Measurements from ENCODE around the gene SMARCA1.

- no peak for TF ChIP-seq CTCF (IDR thresholded peaks at IDR 0.05)
- no peak for TF ChIP-seq POLR2A (IDR thresholded peaks at IDR 0.05)
These were observed 70.8 kb downstream of the SMARCA1 start for GRCh38 chrX:129452523-129452922.

Measured in uterus (tissue), 2 donors.